Sigmoid colon (tissue), 4 donors: Measurements from ENCODE around the gene SVEP1.

Experiments used
- POLR2A ChIP-seq, 2 donors: fragments of 450-650 bp; IDR thresholded peaks; one replicate each; pipeline ENCODE4 v1.6.1; 2016; ENCODE audit warnings: antibody characterized with exemption in 2 of 2, mild to moderate bottlenecking in 2 of 2, moderate library complexity in 2 of 2
- POLR2AphosphoS5 ChIP-seq, 4 donors: sonication (generic); formaldehyde crosslinking; IDR thresholded peaks; one replicate each; pipeline ENCODE4 v1.6.1; 2017; ENCODE audit warnings: antibody characterized with exemption in 4 of 4
- TF ChIP-seq, protein P1 (sequence below), 4 experiments: fragments of 450-650 bp in 3 of 4; fragments of 200-600 bp in 1 of 4; IDR thresholded peaks; one replicate each; pipeline ENCODE4 v1.5.1; 2016 to 2019; ENCODE audit warnings: antibody characterized with exemption in 4 of 4, mild to moderate bottlenecking in 3 of 4, moderate library complexity in 2 of 4

GRCh38 chr9:110451726-110452125 is 127.8 kb downstream of the SVEP1 start:
- TF ChIP-seq, protein P1, sequence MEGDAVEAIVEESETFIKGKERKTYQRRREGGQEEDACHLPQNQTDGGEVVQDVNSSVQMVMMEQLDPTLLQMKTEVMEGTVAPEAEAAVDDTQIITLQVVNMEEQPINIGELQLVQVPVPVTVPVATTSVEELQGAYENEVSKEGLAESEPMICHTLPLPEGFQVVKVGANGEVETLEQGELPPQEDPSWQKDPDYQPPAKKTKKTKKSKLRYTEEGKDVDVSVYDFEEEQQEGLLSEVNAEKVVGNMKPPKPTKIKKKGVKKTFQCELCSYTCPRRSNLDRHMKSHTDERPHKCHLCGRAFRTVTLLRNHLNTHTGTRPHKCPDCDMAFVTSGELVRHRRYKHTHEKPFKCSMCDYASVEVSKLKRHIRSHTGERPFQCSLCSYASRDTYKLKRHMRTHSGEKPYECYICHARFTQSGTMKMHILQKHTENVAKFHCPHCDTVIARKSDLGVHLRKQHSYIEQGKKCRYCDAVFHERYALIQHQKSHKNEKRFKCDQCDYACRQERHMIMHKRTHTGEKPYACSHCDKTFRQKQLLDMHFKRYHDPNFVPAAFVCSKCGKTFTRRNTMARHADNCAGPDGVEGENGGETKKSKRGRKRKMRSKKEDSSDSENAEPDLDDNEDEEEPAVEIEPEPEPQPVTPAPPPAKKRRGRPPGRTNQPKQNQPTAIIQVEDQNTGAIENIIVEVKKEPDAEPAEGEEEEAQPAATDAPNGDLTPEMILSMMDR (IDR thresholded peaks at IDR 0.05): no peak
- TF ChIP-seq POLR2AphosphoS5 (IDR thresholded peaks at IDR 0.05): no peak
- no peak for TF ChIP-seq POLR2A (IDR thresholded peaks at IDR 0.05)
